ENCODE data around the gene GALC.

- TF ChIP-seq CTCF (IDR thresholded peaks at IDR 0.05) (no peak), POLR2A (IDR thresholded peaks at IDR 0.05) (no peak), EP300 (IDR thresholded peaks at IDR 0.05) (no peak)
Observed at GRCh38 chr14:87961246-87961645, 31.7 kb downstream of the GALC start.
